Glutamatergic neuron (in vitro differentiated cells): ENCODE measurements around the gene TNFRSF11A. TPM values are rescaled to one million over a fixed set of nuclear protein-coding genes. Genes with fewer than 3 reads are reported as not detected.

ENCODE experiments used
- DNase-seq: peaks from one replicate; pipeline ENCODE4 v3.0.0; 2022
- H3K27ac Mint-ChIP-seq: one replicate; pipeline ENCODE4 v1.8.0; 2020; ENCODE audit warnings: mild to moderate bottlenecking, mixed read lengths, inconsistent platforms; ENCODE audit not compliant: unreplicated experiment
- H3K27me3 Mint-ChIP-seq: one replicate; pipeline ENCODE4 v1.8.0; 2020; ENCODE audit warnings: mild to moderate bottlenecking, moderate library complexity, mixed read lengths, inconsistent platforms; ENCODE audit not compliant: unreplicated experiment
- H3K36me3 Mint-ChIP-seq: one replicate; pipeline ENCODE4 v1.8.0; 2020; ENCODE audit warnings: mild to moderate bottlenecking, mixed read lengths, inconsistent platforms; ENCODE audit not compliant: unreplicated experiment
- H3K4me1 Mint-ChIP-seq: one replicate; pipeline ENCODE4 v1.8.0; 2020; ENCODE audit warnings: mild to moderate bottlenecking, low read depth, mixed read lengths, inconsistent platforms; ENCODE audit not compliant: unreplicated experiment
- H3K4me3 Mint-ChIP-seq: one replicate; pipeline ENCODE4 v1.8.0; 2020; ENCODE audit warnings: mild to moderate bottlenecking, mixed read lengths, inconsistent platforms; ENCODE audit not compliant: unreplicated experiment
- H3K9me3 Mint-ChIP-seq: one replicate; pipeline ENCODE4 v1.8.0; 2020; ENCODE audit warnings: mild to moderate bottlenecking, moderate library complexity, mixed read lengths, inconsistent platforms; ENCODE audit not compliant: unreplicated experiment
- total RNA-seq: library from RNA; stranded (reverse); fragmentation: NEBNext Ultra II Directional; extraction: Animal tissue kit (Norgen Biotek cat#: 25700); gene quantifications from one replicate; pipeline ENCODE4 v1.2.1, GENCODE V29; 2021; ENCODE audit not compliant: unreplicated experiment
- TF ChIP-seq, protein P1 (sequence below): fragments of 200-600 bp; sonication (generic); IDR thresholded peaks from one replicate; pipeline ENCODE4 v1.5.0; 2021; ENCODE audit not compliant: partially characterized antibody, unreplicated experiment

The TNFRSF11A gene
- total RNA-seq, 1 donor from 2014 or later: 1.2 TPM

DNA sequence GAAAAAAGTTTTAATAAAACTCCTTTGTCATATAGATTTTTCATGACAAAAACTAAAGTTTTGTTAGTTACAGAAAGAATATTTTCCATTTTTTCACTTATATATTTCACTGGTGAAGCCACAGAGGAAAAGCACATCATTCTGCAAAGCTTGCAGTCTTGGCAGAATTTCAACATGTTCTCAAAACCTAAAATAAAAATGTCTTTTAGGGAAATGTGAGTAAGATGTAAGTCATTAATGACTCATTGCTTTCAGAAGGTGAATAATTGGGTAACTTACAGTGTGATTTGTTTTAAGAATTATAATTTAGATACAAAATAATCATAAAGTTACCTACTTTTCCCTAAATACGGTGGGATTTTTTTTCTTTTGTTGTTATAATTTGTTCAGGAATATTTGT lies 43.4 kb upstream of the TNFRSF11A start:
- Mint-ChIP-seq H3K36me3 (no peaks in the 10 kb centered on the region), H3K4me3 (no peak overlapping the region), H3K27me3 (no peaks in the 10 kb centered on the region), H3K27ac (no peak overlapping the region), H3K9me3 (no peaks in the 10 kb centered on the region), H3K4me1 (no peaks in the 10 kb centered on the region)
- no peak for DNase-seq
- TF ChIP-seq, protein P1, sequence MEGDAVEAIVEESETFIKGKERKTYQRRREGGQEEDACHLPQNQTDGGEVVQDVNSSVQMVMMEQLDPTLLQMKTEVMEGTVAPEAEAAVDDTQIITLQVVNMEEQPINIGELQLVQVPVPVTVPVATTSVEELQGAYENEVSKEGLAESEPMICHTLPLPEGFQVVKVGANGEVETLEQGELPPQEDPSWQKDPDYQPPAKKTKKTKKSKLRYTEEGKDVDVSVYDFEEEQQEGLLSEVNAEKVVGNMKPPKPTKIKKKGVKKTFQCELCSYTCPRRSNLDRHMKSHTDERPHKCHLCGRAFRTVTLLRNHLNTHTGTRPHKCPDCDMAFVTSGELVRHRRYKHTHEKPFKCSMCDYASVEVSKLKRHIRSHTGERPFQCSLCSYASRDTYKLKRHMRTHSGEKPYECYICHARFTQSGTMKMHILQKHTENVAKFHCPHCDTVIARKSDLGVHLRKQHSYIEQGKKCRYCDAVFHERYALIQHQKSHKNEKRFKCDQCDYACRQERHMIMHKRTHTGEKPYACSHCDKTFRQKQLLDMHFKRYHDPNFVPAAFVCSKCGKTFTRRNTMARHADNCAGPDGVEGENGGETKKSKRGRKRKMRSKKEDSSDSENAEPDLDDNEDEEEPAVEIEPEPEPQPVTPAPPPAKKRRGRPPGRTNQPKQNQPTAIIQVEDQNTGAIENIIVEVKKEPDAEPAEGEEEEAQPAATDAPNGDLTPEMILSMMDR: no peak

DNA sequence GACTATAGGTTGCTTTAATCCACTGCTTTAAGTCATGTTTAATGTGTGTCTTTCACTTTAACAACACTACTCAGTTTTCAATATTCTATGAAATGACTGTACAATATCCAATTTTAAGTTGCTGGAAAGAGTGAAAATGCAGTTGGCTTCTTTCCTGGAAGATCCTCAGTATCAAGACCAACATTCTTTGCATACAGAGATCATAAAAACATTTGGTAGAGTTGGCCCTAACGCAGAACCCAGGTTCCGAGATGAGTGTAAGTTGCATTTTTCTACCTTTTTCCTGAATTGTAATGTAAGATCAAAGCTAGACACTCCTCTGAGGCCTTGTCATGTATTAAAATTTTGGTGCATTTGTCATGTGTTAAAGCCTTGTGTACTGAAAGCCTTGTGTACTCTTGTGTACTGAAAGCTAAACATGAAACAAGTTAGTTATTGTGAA lies 42.9 kb upstream of the TNFRSF11A start:
- H3K27ac Mint-ChIP-seq: no peak overlapping the region
- H3K4me1 Mint-ChIP-seq: no peaks in the 10 kb centered on the region
- no peaks in the 10 kb centered on the region for H3K36me3 Mint-ChIP-seq
- H3K27me3 Mint-ChIP-seq: no peaks in the 10 kb centered on the region
- no peaks in the 10 kb centered on the region for H3K9me3 Mint-ChIP-seq
- no peak for DNase-seq
- no peak overlapping the region for H3K4me3 Mint-ChIP-seq
- TF ChIP-seq, protein P1: no peak

DNA sequence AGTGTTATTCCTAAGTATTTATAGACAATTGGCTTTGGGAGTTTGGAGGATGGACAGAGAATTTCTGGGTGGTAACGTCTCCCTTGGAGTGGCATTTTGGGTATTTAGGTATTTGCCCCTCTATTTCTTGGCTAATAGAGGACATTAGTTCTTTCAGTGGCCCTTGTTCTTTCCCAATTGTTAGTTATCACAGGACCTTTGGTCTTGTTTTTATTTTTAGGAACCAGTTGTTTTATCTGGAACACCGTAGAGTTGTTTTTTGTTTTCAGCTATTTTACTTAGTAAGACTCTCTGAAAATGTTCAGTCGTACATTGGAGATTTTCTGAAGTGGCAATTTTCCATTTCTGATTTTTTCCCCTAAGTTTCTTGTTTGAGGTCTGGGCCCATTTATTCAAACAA lies 40.5 kb upstream of the TNFRSF11A start:
- Mint-ChIP-seq H3K4me3 (no peak overlapping the region), H3K36me3 (no peaks in the 10 kb centered on the region), H3K4me1 (no peaks in the 10 kb centered on the region), H3K27ac (no peak overlapping the region), H3K9me3 (no peaks in the 10 kb centered on the region), H3K27me3 (no peaks in the 10 kb centered on the region)
- no peak for DNase-seq
- TF ChIP-seq, protein P1: no peak

DNA sequence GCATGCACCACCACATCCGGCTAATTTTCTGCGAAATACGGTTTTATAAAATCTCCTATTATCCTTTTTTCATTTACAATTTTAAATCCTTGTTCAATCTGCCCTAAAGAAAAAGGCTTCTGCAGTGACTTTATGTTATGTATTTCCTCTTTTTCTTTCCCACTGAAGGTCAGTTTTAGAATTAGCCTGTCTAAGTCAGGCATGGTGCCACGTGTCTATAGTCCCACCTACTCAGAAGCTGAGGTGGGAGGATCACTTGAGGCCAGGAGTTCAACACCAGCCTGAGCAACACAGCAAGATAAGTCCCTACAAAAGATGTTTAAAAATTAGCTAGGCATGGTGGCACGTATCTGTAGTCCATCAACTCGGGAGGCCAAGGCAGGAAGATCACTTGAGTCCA lies 39.8 kb upstream of the TNFRSF11A start:
- Mint-ChIP-seq H3K27me3 (no peaks in the 10 kb centered on the region), H3K9me3 (no peaks in the 10 kb centered on the region), H3K36me3 (no peaks in the 10 kb centered on the region), H3K27ac (no peak overlapping the region), H3K4me3 (no peak overlapping the region), H3K4me1 (no peaks in the 10 kb centered on the region)
- TF ChIP-seq, protein P1: no peak
- DNase-seq: no peak

DNA sequence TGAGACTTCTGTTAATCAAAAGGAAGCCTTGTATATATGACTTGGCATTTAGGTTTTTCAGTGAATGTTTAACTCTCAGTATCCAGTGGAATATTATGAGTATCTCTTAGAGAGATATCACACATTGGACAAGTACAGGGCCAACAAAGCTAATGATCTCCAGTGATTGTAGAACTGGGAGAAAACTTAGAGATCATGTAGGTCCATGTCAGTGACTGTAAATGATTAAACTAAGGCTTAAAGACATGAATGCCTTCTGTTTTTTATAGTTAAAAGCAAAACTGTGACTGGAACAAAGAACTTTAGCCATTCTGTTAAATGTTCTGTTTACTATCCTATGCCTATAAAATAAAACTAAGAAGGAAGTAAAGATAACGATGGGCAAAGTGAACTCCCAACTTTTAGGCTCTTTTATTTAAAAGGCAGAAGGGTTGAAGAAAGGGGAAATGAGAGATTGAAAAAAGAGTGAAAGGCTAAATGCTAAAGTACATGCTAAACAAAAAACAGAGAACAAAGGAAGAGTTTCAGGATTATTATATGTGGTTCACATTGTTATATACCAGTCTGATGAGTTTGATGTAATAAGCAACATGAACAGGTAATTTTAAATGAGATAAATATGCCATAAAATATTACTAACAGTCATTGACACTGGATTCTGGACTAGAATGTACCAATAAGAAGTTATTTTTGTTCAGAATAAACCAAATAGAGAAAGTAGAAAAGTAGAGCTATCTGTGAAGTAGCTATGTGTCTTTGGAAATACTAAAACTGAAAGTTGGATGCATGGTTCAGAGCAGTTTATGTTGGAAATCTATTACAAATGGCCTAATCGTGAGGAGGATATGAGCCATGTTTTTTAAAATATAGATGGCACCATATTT lies 37.1 kb upstream of the TNFRSF11A start:
- DNase-seq: no peak
- H3K27ac Mint-ChIP-seq: no peak overlapping the region
- H3K4me1 Mint-ChIP-seq: no peaks in the 10 kb centered on the region
- H3K36me3 Mint-ChIP-seq: no peaks in the 10 kb centered on the region
- no peaks in the 10 kb centered on the region for H3K27me3 Mint-ChIP-seq
- TF ChIP-seq, protein P1: no peak
- H3K9me3 Mint-ChIP-seq: no peaks in the 10 kb centered on the region
- H3K4me3 Mint-ChIP-seq: no peak overlapping the region
